GM20000 (cell line): Measurements from ENCODE around the gene RER1.

Experiments used
- DNase-seq: peaks from one replicate; pipeline ENCODE4 v3.0.0; 2012; ENCODE audit warnings: low spot score
- TF ChIP-seq, protein P1 (sequence below): IDR thresholded peaks from 2 replicates; pipeline ENCODE4 v1.5.1; 2012; ENCODE audit warnings: mild to moderate bottlenecking, control low read depth; ENCODE audit errors: extremely low read depth, missing control alignments

RER1 gene

GRCh38 chr1:2393471-2393877 is 1.8 kb downstream of the RER1 start:
- DNase-seq = no peak
- TF ChIP-seq, protein P1, sequence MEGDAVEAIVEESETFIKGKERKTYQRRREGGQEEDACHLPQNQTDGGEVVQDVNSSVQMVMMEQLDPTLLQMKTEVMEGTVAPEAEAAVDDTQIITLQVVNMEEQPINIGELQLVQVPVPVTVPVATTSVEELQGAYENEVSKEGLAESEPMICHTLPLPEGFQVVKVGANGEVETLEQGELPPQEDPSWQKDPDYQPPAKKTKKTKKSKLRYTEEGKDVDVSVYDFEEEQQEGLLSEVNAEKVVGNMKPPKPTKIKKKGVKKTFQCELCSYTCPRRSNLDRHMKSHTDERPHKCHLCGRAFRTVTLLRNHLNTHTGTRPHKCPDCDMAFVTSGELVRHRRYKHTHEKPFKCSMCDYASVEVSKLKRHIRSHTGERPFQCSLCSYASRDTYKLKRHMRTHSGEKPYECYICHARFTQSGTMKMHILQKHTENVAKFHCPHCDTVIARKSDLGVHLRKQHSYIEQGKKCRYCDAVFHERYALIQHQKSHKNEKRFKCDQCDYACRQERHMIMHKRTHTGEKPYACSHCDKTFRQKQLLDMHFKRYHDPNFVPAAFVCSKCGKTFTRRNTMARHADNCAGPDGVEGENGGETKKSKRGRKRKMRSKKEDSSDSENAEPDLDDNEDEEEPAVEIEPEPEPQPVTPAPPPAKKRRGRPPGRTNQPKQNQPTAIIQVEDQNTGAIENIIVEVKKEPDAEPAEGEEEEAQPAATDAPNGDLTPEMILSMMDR = no peak

DNA sequence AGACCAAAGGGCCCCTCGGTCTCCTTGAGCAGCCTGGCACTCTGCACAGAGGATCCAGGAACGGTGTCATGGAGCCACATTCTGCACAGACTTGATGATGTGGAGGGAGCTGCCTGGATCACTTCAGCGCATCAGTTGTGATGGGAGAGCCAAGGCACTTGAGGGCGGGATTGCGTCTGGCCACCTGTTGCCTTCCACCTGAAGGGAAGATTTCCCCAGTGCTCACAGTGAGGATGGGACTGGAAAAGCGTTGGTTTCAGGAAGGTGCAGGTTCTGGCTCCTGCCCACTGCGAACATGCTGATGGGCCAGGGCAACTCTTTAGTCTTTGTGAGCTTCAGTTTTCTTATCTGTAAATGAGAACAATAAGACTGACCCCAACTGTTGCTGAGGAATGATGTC is 2.6 kb downstream of the RER1 start:
- DNase-seq = no peak
- TF ChIP-seq, protein P1 = no peak

GRCh38 chr1:2394761-2395160 is 3.1 kb downstream of the RER1 start:
- no peak for DNase-seq
- TF ChIP-seq, protein P1 = no peak

- TF ChIP-seq, protein P1 = no peak
- no peak for DNase-seq
These were observed 3.6 kb downstream of the RER1 start for GRCh38 chr1:2395245-2395644.

DNA sequence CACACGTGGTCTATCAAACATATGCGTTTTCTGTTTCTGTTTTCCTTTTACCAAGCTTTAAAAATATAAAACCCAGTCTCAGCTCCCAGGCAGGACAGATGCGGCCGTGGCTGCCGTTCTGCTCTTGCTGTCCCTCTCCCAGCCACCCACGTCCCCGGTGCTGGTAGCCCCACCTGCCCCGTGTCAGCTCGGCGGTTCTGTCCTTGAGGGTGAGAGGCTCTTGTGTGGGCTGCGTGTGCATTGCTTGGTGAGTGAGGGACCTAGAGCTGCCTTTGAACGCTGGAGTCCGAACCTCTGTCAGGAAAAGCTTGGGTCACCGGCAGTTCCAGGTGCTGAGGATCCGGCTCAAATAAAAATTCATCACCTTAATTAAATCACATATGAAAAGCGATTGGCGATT is 4.4 kb downstream of the RER1 start:
- TF ChIP-seq, protein P1 = no peak
- DNase-seq = no peak

- DNase-seq = no peak
- TF ChIP-seq, protein P1 = no peak
These were observed 4.8 kb downstream of the RER1 start for GRCh38 chr1:2396476-2396875.

GRCh38 chr1:2397007-2397679 is 5.5 kb downstream of the RER1 start:
- TF ChIP-seq, protein P1 = no peak
- DNase-seq = no peak
